HG03520 (cell line): ENCODE data around the gene GCNT1.
"Not testable (repeated sequence)": the region's sequence is repeated elsewhere in the genome, so short reads cannot be mapped to it uniquely, and the experiment has no call there.

Experiments used
- ATAC-seq: cut with Tn5 transposase; IDR thresholded peaks from one replicate; pipeline ENCODE4 v1.9.1; 2021; ENCODE audit warnings: mild to moderate bottlenecking, moderate library complexity; ENCODE audit not compliant: unreplicated experiment

GCNT1 gene

GRCh38 chr9:76441551-76442322, 17.2 kb upstream of the GCNT1 start:
- peak; percentile 44 for ATAC-seq

- ATAC-seq = no peak
Measured at GRCh38 chr9:76443887-76444286, 15.1 kb upstream of the GCNT1 start.

GRCh38 chr9:76444322-76444929, 14.6 kb upstream of the GCNT1 start:
- no peak for ATAC-seq

GRCh38 chr9:76445976-76446375, 13.0 kb upstream of the GCNT1 start:
- no peak for ATAC-seq

- no peak for ATAC-seq
Measured at GRCh38 chr9:76448501-76448900, 10.5 kb upstream of the GCNT1 start.

- ATAC-seq = no peak
Measured at GRCh38 chr9:76451234-76451633, 7.7 kb upstream of the GCNT1 start.

GRCh38 chr9:76452839-76453238, 6.1 kb upstream of the GCNT1 start:
- no peak for ATAC-seq

- ATAC-seq = no peak
Measured at GRCh38 chr9:76453785-76454184, 5.2 kb upstream of the GCNT1 start.

GRCh38 chr9:76454311-76454710, 4.7 kb upstream of the GCNT1 start:
- no peak for ATAC-seq

- peak; percentile 34 for ATAC-seq
Measured at GRCh38 chr9:76456202-76456926, 2.6 kb upstream of the GCNT1 start.

- ATAC-seq = no peak
Measured at GRCh38 chr9:76459694-76460635, 983 bp downstream of the GCNT1 start.

- ATAC-seq = no peak
Measured at GRCh38 chr9:76462126-76462525, 3.1 kb downstream of the GCNT1 start.

GRCh38 chr9:76463211-76463610, 4.2 kb downstream of the GCNT1 start:
- ATAC-seq = peak; percentile 55

- no peak for ATAC-seq
Measured at GRCh38 chr9:76464706-76465105, 5.7 kb downstream of the GCNT1 start.

GRCh38 chr9:76465442-76466298, 6.7 kb downstream of the GCNT1 start:
- no peak for ATAC-seq

GRCh38 chr9:76466299-76466605, 7.3 kb downstream of the GCNT1 start:
- ATAC-seq = no peak

- ATAC-seq = no peak
Measured at GRCh38 chr9:76474419-76474818, 15.4 kb downstream of the GCNT1 start.

- no peak for ATAC-seq
Measured at GRCh38 chr9:76475686-76476085, 16.7 kb downstream of the GCNT1 start.

GRCh38 chr9:76477818-76478217, 18.8 kb downstream of the GCNT1 start:
- ATAC-seq = not testable (repeated sequence)

GRCh38 chr9:76478226-76478625, 19.2 kb downstream of the GCNT1 start:
- no peak for ATAC-seq
